Stimulated activated CD4-positive, alpha-beta T cell treated with anti-CD3 and anti-CD28 coated beads, Interleukin-15, amount 100 ng/mL, for 1 hour (primary cell): ENCODE measurements around the gene OMG.
"Not testable (repeated sequence)": the region's sequence is repeated elsewhere in the genome, so short reads cannot be mapped to it uniquely, and the experiment has no call there.

Experiments
- DNase-seq, 2 donors: peaks; one replicate each; pipeline ENCODE4 v3.0.0-alpha.2; 2020; ENCODE audit warnings: low read depth in 1 of 2, low spot score in 1 of 2

Gene OMG

GRCh38 chr17:31297090-31297489 is at the start of gene OMG:
TSS of gene OMG (minus strand) at chr17:31297239. CDS start at chr17:31296331, 908 bp downstream.
- DNase-seq, result no peak

- not testable (repeated sequence) for DNase-seq
Measured at GRCh38 chr17:31345191-31345747, 48.2 kb upstream of the OMG start.

- DNase-seq, result no peak
Measured at GRCh38 chr17:31339906-31340661, 43.0 kb upstream of the OMG start.

GRCh38 chr17:31329221-31329620 is 32.2 kb upstream of the OMG start:
- DNase-seq, result no peak

GRCh38 chr17:31328160-31328535 is 31.1 kb upstream of the OMG start:
- no peak for DNase-seq

- DNase-seq, result no peak
Measured at GRCh38 chr17:31327534-31328159, 30.6 kb upstream of the OMG start.

- DNase-seq, result no peak
Measured at GRCh38 chr17:31323551-31323950, 26.5 kb upstream of the OMG start.

GRCh38 chr17:31321966-31322365 is 24.9 kb upstream of the OMG start:
- no peak for DNase-seq

- DNase-seq, result peak in 1 of 2 donors; percentile 38
Measured at GRCh38 chr17:31321481-31321880, 24.4 kb upstream of the OMG start, which contains the start of gene EVI2A. TSS of gene EVI2A (minus strand) at chr17:31321622. CDS start at chr17:31319013, 2,609 bp downstream.

GRCh38 chr17:31320791-31321190 is 23.8 kb upstream of the OMG start:
- DNase-seq, result no peak

- DNase-seq, result no peak
Measured at GRCh38 chr17:31320241-31320640, 23.2 kb upstream of the OMG start.

- DNase-seq, result no peak
Measured at GRCh38 chr17:31318851-31319661, 22.0 kb upstream of the OMG start.

- peak in 1 of 2 donors; percentile 17 for DNase-seq
Measured at GRCh38 chr17:31318298-31318801, 21.3 kb upstream of the OMG start.

- no peak for DNase-seq
Measured at GRCh38 chr17:31314782-31315100, 17.7 kb upstream of the OMG start.

GRCh38 chr17:31313982-31314781 is 17.1 kb upstream of the OMG start, which contains the start of gene EVI2B:
TSS of gene EVI2B (minus strand) at chr17:31314054. CDS start at chr17:31305609, 8,445 bp downstream.
- DNase-seq, result no peak

- not testable (repeated sequence) for DNase-seq
Measured at GRCh38 chr17:31312223-31312622, 15.2 kb upstream of the OMG start.

GRCh38 chr17:31311526-31311925 is 14.5 kb upstream of the OMG start:
- no peak for DNase-seq

GRCh38 chr17:31310886-31311285 is 13.8 kb upstream of the OMG start:
- DNase-seq, result no peak

- peak in 1 of 2 donors; percentile 20 for DNase-seq
Measured at GRCh38 chr17:31310260-31310659, 13.2 kb upstream of the OMG start.

GRCh38 chr17:31309556-31309955 is 12.5 kb upstream of the OMG start:
- no peak for DNase-seq
